ELF-1 (cell line): ENCODE data around the gene GPATCH4.
A peak's percentile ranks its signal among the peaks of the same experiment; 100 is the strongest.
"Not testable (repeated sequence)": the region's sequence is repeated elsewhere in the genome, so short reads cannot be mapped to it uniquely, and the experiment has no call there.

Source experiments
- DNase-seq: peaks from one replicate; pipeline ENCODE4 v3.0.0-alpha.2; 2016; ENCODE audit warnings: low read depth, low spot score

Gene GPATCH4

GRCh38 chr1:156601122-156601830, at the start of gene GPATCH4:
GPATCH4 (minus strand) TSS chr1:156601479.
- DNase-seq, result peak; percentile 90

DNA sequence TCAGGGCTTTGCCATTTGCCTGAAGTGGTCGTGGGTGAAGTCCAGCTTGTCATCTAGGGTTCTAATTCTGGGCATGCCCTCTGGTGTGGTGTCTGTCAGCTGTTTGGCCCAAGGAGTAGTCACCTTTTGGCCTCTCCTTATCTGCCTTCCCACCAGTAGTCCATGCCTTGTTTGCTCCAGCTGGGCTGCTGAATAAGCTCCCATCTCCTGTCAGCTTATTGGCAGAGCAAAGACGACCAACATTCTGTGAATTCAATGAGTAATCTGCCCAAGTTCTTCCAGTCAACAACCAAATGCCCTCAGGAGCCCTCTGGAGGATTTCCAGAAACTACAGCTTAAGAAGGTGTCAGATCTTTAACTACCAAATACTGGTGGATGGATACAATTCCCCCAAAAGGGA, 47.7 kb upstream of the GPATCH4 start:
- DNase-seq, result peak; percentile 19

GRCh38 chr1:156648496-156648895, 47.2 kb upstream of the GPATCH4 start:
- DNase-seq, result no peak

DNA sequence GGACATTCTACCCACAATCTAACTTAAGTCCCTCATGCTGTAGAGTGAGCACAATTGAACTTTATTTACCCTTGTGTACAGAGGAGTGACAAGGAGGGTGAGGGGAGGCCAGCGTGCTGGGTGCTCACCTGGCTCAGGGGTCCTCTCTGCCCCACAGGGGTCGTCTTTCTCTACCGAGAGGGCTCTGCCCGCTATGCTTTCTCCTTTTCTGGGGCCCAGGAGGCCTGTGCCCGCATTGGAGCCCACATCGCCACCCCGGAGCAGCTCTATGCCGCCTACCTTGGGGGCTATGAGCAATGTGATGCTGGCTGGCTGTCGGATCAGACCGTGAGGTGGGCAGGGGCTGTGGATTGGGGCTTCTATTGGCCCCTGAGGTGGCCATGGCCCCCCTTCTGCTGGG, 46.1 kb upstream of the GPATCH4 start:
- no peak for DNase-seq

- DNase-seq, result no peak
Measured at GRCh38 chr1:156646738-156647211, 45.5 kb upstream of the GPATCH4 start.

GRCh38 chr1:156645666-156646065, 44.4 kb upstream of the GPATCH4 start:
- DNase-seq, result no peak

DNA sequence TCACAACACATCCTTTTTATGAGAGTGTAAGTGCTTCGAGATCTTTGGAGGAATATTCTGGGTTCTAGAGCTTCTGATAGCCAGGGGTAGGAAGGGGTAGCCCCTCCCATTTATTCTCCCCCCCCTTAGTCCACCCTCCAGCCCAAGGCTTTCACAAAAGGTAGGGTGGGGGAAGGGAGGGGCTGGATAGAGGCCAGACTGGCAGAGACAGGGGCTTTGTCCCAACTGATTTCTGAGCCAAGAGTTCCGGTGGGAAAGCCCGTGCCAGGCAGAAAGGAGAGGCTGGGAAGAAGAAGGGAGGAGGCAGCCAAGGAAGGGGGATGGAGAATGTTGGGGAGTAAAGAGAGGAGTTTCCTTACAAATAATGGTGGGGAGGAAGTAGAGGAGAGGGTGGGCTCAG, 43.8 kb upstream of the GPATCH4 start:
- DNase-seq, result no peak

- no peak for DNase-seq
Measured at GRCh38 chr1:156644640-156645039, 43.4 kb upstream of the GPATCH4 start.

GRCh38 chr1:156644146-156644545, 42.9 kb upstream of the GPATCH4 start:
- no peak for DNase-seq

GRCh38 chr1:156643778-156644092, 42.5 kb upstream of the GPATCH4 start:
- no peak for DNase-seq

- no peak for DNase-seq
Measured at GRCh38 chr1:156643049-156643777, 41.9 kb upstream of the GPATCH4 start.

DNA sequence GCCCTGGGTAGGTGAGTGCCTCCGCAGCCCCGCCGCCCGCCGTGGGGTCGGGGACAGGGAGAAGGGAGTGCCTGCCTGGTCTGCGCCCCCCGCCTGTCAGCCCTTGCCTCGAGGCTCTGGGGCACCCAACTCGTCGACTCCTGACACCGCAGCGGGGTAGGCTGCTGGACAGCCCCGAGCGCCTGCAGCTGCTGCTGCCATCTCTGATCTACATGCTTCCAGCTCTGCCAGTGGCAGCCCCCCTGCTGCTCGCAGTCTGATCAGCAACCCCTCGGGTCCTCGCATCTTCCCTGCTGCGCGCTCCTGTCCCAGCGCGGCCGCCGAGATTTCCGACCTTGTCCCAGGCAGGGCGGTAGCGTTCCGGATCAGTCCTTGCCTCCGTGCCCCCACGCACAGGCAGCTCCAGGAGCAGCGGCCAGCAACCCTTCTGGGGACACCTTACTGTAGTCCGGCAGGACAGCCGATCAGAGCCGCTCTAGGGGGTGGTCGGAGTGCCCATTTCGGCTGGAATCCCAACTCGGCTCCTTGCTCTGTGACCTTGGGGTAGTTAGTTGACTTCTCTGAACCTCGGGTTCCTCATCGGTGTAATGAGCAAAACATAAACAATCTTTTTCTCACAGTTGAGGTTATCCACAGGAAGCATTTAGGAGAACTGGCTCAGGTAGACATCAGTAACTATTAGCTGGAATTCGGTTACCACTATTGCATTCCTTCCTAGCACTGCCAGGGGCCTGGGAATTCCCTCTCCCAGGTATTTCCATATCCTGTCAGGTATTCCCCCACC, 41.2 kb upstream of the GPATCH4 start:
- DNase-seq, result peak; percentile 47

GRCh38 chr1:156641761-156642264, 40.5 kb upstream of the GPATCH4 start, which contains the start of gene BCAN:
BCAN (plus strand) TSS chr1:156642117; CDS start chr1:156646055, 3,938 bp downstream.
- DNase-seq, result peak; percentile 44

- DNase-seq, result no peak
Measured at GRCh38 chr1:156640842-156641706, 39.8 kb upstream of the GPATCH4 start.

GRCh38 chr1:156639601-156640101, 38.4 kb upstream of the GPATCH4 start:
- DNase-seq, result peak; percentile 79

GRCh38 chr1:156638189-156638985, 37.1 kb upstream of the GPATCH4 start:
- DNase-seq, result no peak

GRCh38 chr1:156632355-156632754, 31.1 kb upstream of the GPATCH4 start:
- no peak for DNase-seq

GRCh38 chr1:156631152-156631551, 29.9 kb upstream of the GPATCH4 start:
- not testable (repeated sequence) for DNase-seq

DNA sequence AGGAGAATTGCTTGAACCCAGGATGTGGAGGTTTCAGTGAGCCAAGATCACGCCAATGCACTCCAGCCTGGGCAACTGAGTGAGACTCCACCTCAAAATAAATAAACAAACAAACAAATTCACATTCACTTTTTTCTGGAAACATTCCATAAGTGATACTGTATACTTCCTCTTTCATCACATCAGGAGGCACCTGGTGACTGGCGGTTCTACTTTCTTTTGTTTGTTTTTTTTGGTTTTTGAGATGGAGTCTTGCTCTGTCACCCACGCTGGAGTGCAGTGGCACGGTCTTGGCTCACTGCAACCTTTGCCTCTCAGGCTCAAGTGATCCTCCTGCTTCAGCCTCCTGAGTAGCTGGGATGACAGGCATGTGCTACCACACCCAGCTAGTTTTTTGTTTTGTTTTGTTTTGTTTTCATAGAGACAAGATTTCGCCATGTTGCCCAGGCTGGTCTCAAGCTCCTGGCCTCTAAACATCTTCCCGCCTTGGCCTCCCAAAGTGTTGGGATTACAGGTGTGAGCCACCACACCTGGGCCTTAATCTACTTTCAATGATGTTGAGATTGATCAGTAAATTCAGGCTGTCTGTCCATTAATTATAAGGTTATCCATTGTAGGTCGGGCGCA, 28.7 kb upstream of the GPATCH4 start:
- no peak for DNase-seq
